Endothelial cell of umbilical vein (primary cell): Measurements from ENCODE around the gene EMC6. TPM values are rescaled to one million over a fixed set of nuclear protein-coding genes. Genes with fewer than 3 reads are reported as not detected.

Experiments
- BruUV-seq: library from RNA; stranded (reverse); fragments of 400-500 nt; replicated peaks from 2 replicates; lab custom pipeline; 2021; lab: Mats Ljungman, UMichigan
- CTCF ChIA-PET: fragments of 300-600, 350-600 bp; sonication (Branson Sonifier 250); formaldehyde crosslinking; loops from one replicate; lab custom pipeline; 2021; ENCODE audit warnings: antibody characterized with exemption, inconsistent platforms; lab: Charles Lee
- POLR2A ChIA-PET: fragments of 300-600, 350-600 bp; sonication (Branson Sonifier 250); formaldehyde crosslinking; loops from one replicate; lab custom pipeline; 2021; ENCODE audit warnings: antibody characterized with exemption, inconsistent platforms; lab: Charles Lee
- DNase-seq: peaks from one replicate; pipeline ENCODE4 v3.0.0-alpha.2; 2011; ENCODE audit warnings: low read depth, low spot score
- FAIRE-seq: peaks from 2 replicates; lab custom pipeline; 2011; peaks lifted over from hg19 to GRCh38; lab: Jason Lieb, UNC
- H2AFZ ChIP-seq: 2 replicates; pipeline ENCODE4 v1.6.0; 2012; ENCODE audit warnings: low read depth, low read length, control low read depth, inconsistent platforms
- H3K27ac ChIP-seq: 2 replicates; pipeline ENCODE4 v1.5.1; 2011; ENCODE audit warnings: low read depth, mild to moderate bottlenecking, control low read depth, low read length, moderate library complexity; ENCODE audit not compliant: insufficient read depth
- H3K27me3 ChIP-seq, 2 experiments: 2 replicates each; pipeline versions ENCODE4 v1.6.0 to v1.6.1; 2011; ENCODE audit warnings: low read length in 2 of 2, mixed read lengths in 1 of 2; ENCODE audit not compliant: control insufficient read depth in 2 of 2, insufficient read depth in 2 of 2
- H3K36me3 ChIP-seq, 2 experiments: 2 replicates in 1 of 2; 3 replicates in 1 of 2; pipeline ENCODE4 v1.5.1; 2011; ENCODE audit warnings: low read length in 2 of 2, mild to moderate bottlenecking in 1 of 2, moderate library complexity in 1 of 2; ENCODE audit not compliant: control insufficient read depth in 2 of 2, insufficient read depth in 2 of 2; ENCODE audit errors: extremely low read depth in 1 of 2
- H3K4me1 ChIP-seq: 3 replicates; pipeline ENCODE4 v1.5.1; 2011; ENCODE audit warnings: mild to moderate bottlenecking, low read length; ENCODE audit not compliant: control insufficient read depth, insufficient read depth; ENCODE audit errors: extremely low read depth
- H3K4me2 ChIP-seq: 2 replicates; pipeline ENCODE4 v1.6.1; 2011; ENCODE audit warnings: low read length, control low read depth, mixed read lengths; ENCODE audit not compliant: insufficient read depth
- H3K4me3 ChIP-seq, 3 experiments: fragments of 200-600 bp in 1 of 3; sonication (generic), shearing (Covaris generic) in 1 of 3; replicated peaks in 1 of 3; 2 replicates each; pipeline ENCODE4 v1.5.1; 2011 to 2016; ENCODE audit warnings: control low read depth in 3 of 3, low read length in 3 of 3, mild to moderate bottlenecking in 2 of 3, inconsistent platforms in 1 of 3, low read depth in 1 of 3, moderate library complexity in 1 of 3; ENCODE audit not compliant: insufficient read depth in 1 of 3
- H3K79me2 ChIP-seq: 2 replicates; pipeline ENCODE4 v1.6.0; 2012; ENCODE audit warnings: low read length, inconsistent platforms; ENCODE audit not compliant: control insufficient read depth, insufficient read depth
- H3K9ac ChIP-seq: replicated peaks from 2 replicates; pipeline ENCODE3; 2011; ENCODE audit warnings: low read length, control low read depth; ENCODE audit not compliant: insufficient read depth; ENCODE audit errors: extremely low read depth
- H3K9me1 ChIP-seq: replicated peaks from 3 replicates; pipeline ENCODE4 v1.6.0; 2011; ENCODE audit warnings: mild to moderate bottlenecking, low read length; ENCODE audit not compliant: control insufficient read depth, insufficient read depth; ENCODE audit errors: extremely low read depth
- H3K9me3 ChIP-seq: replicated peaks from 2 replicates; pipeline ENCODE4 v1.5.1; 2012; ENCODE audit warnings: low read length, inconsistent platforms; ENCODE audit not compliant: control insufficient read depth, insufficient read depth
- H4K20me1 ChIP-seq: replicated peaks from 2 replicates; pipeline ENCODE3; 2011; ENCODE audit warnings: mild to moderate bottlenecking, low read length; ENCODE audit not compliant: control insufficient read depth, insufficient read depth; ENCODE audit errors: extremely low read depth
- EZH2 ChIP-seq: IDR thresholded peaks from 2 replicates; pipeline ENCODE4 v1.6.1; 2012; ENCODE audit warnings: borderline replicate concordance, low read depth, mild to moderate bottlenecking, moderate library complexity, low read length, inconsistent platforms; ENCODE audit not compliant: severe bottlenecking
- FOS ChIP-seq: IDR thresholded peaks from 2 replicates; pipeline ENCODE4 v1.6.1; 2011; ENCODE audit warnings: mild to moderate bottlenecking, low read length, moderate library complexity, borderline replicate concordance; ENCODE audit not compliant: insufficient read depth
- GATA2 ChIP-seq: IDR thresholded peaks from 2 replicates; pipeline ENCODE4 v1.7.0; 2011; ENCODE audit warnings: low read depth, mild to moderate bottlenecking, moderate library complexity, mixed read lengths, low read length; ENCODE audit not compliant: insufficient read length, insufficient read depth
- JUN ChIP-seq: IDR thresholded peaks from 2 replicates; pipeline ENCODE4 v1.6.1; 2011; ENCODE audit warnings: borderline replicate concordance, low read depth; ENCODE audit not compliant: insufficient read length, insufficient read depth
- MYC ChIP-seq: IDR thresholded peaks from one replicate; pipeline ENCODE4 v1.6.1; 2011; ENCODE audit warnings: mild to moderate bottlenecking, low read depth, low read length
- POLR2A ChIP-seq: IDR thresholded peaks from 2 replicates; pipeline ENCODE4 v1.6.1; 2012; ENCODE audit warnings: low read depth, mild to moderate bottlenecking, control low read depth, low read length
- POLR2AphosphoS5 ChIP-seq: IDR thresholded peaks from 2 replicates; pipeline ENCODE4 v1.6.1; 2012; ENCODE audit warnings: low read depth, mild to moderate bottlenecking, control low read depth, low read length, moderate library complexity; ENCODE audit not compliant: insufficient read depth
- dilution Hi-C: fragments of 300-500 bp; cut with MboI; formaldehyde crosslinking; loops from one replicate; pipeline ENCODE4 v1.15.0; 2019; ENCODE audit warnings: low sequenced_read_pairs; ENCODE audit not compliant: extremely low pct_ligation_motif_present
- intact Hi-C: fragments of 100-400 bp; cut with micrococcal nuclease; formaldehyde crosslinking; loops from one replicate; pipeline ENCODE4 v1.10.0; 2022
- polyA plus RNA-seq, 4 experiments: library from polyadenylated mRNA; depleted of rRNA in 3 of 4; stranded (reverse) in 3 of 4; unstranded in 1 of 4; fragments of >200 nt; gene quantifications; 2 replicates each; pipeline versions ENCODE4 v1.2.1 to v1.2.3, GENCODE V29; 2011 to 2012; ENCODE audit warnings: missing spikeins in 1 of 4
- total RNA-seq: library from RNA; stranded (reverse); gene quantifications from 2 replicates; pipeline ENCODE4 v1.2.3, GENCODE V29; 2021
- TF ChIP-seq, protein P1 (sequence below), 2 donors: IDR thresholded peaks; 1 replicate in 1 of 2; 2 replicates in 1 of 2; pipeline ENCODE4 v1.5.1; 2011; ENCODE audit warnings: low read length in 2 of 2, mild to moderate bottlenecking in 2 of 2, moderate library complexity in 2 of 2, control low read depth in 1 of 2, inconsistent platforms in 1 of 2, low read depth in 1 of 2; ENCODE audit not compliant: insufficient read depth in 1 of 2; ENCODE audit errors: extremely low read depth in 1 of 2
- TF ChIP-seq, protein P2 (sequence below): IDR thresholded peaks from 2 replicates; pipeline ENCODE4 v1.6.1; 2011; ENCODE audit not compliant: insufficient read depth, insufficient read length

Gene EMC6
- total and polyA plus RNA-seq, 2 donors (not counting 3 experiments of a cell fraction or from before 2014, with no cell fraction given), result 54.0 to 105 TPM

DNA sequence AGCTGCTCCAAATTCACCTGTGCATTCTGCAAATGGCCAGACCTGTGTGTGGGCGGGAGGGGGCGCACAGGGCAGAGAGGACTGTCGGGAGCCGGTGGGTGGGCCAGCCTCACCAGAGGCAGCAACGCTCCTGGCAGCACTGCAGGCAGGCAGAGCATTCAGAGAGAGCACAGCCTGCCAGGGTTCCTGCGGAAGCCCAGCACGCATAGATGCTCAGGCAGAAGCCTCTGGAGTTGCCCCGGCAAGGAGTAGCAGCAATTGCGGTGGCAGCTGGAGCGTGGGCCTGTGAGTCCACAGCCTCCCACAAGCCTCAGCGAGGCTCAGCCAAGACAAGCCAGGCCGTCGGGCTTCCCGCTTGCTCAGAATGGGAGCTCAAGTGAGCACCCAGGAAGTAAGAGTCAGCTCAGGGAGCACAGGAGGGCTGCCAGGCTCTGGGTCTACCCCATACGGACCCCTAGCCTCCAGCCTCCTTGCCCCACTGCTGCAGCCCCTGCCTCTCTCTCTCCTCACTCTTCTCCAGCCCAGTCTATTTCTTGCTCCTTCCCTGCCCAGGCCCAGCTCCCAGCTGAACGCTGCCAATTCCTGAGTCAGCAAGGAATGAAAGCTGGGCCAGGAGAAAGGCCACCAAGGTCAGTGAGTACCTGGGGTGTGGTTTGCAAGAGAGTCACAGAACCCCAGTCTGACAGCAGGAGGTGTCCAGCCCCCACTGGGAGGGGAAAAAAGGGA is 9.6 kb downstream of the EMC6 start:
- Histone ChIP-seq H3K9ac (no peak overlapping the region), H3K9me3 (no peaks in the 10 kb centered on the region), H3K27ac (no peak overlapping the region), H4K20me1 (no peaks in the 10 kb centered on the region), H3K9me1 (no peaks in the 10 kb centered on the region), H3K4me1 (no peaks in the 10 kb centered on the region), H2AFZ (no peak overlapping the region), H3K36me3 (no peaks in the 10 kb centered on the region), H3K4me2 (no peak overlapping the region), H3K4me3 (no peak overlapping the region), H3K79me2 (no peaks in the 10 kb centered on the region), H3K27me3 (peaks cover 0 to 4% of the 10 kb centered on the region in 2 experiments)
- DNase-seq (no peak), FAIRE-seq (no peak)
- ChIA-PET POLR2A (no interaction called here), CTCF (interaction anchor here (1.0 to 2.8 kb wide), 2 partner anchors 45 to 59 kb away, joined by 4 to 9 read pairs; partner anchors contain the start of gene HASPIN)
- dilution Hi-C loops (no loop called here), intact Hi-C loops (no loop called here)
- TF ChIP-seq, protein P1, sequence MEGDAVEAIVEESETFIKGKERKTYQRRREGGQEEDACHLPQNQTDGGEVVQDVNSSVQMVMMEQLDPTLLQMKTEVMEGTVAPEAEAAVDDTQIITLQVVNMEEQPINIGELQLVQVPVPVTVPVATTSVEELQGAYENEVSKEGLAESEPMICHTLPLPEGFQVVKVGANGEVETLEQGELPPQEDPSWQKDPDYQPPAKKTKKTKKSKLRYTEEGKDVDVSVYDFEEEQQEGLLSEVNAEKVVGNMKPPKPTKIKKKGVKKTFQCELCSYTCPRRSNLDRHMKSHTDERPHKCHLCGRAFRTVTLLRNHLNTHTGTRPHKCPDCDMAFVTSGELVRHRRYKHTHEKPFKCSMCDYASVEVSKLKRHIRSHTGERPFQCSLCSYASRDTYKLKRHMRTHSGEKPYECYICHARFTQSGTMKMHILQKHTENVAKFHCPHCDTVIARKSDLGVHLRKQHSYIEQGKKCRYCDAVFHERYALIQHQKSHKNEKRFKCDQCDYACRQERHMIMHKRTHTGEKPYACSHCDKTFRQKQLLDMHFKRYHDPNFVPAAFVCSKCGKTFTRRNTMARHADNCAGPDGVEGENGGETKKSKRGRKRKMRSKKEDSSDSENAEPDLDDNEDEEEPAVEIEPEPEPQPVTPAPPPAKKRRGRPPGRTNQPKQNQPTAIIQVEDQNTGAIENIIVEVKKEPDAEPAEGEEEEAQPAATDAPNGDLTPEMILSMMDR (IDR thresholded peaks at IDR 0.05; ENCODE audit: extremely low read depth in 1 of 2, insufficient read depth in 1 of 2, low read depth in 1 of 2, low read length in 2 of 2), result no peak
- TF ChIP-seq EZH2 (no peak), POLR2AphosphoS5 (no peak), JUN (no peak), MYC (no peak), POLR2A (no peak), GATA2 (no peak), FOS (no peak)
- TF ChIP-seq, protein P2, sequence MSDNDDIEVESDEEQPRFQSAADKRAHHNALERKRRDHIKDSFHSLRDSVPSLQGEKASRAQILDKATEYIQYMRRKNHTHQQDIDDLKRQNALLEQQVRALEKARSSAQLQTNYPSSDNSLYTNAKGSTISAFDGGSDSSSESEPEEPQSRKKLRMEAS, result no peak
- BruUV-seq, result no TSS peak
